ENCODE measurements around the gene JADE3.

JADE3 gene

DNA sequence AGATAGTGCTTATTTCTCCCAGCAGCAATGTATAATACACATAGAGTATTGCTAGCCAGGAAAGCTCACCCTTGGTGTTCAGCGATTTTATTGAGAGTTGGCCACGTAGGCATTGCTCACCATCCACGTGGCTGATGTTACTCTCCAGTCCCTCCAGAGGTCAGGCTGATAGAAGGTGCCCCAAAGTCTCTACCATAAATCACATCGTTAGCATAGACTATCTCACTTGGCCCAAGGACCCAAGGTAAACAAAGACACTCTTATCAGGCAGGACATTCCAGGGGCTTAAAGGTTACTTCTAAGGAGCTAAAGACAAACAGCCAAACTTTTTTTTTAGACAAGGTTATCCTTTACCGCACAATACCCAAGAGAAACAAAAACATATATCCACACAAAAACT, 135.8 kb downstream of the JADE3 start:
- DNase-seq = no peak

DNA sequence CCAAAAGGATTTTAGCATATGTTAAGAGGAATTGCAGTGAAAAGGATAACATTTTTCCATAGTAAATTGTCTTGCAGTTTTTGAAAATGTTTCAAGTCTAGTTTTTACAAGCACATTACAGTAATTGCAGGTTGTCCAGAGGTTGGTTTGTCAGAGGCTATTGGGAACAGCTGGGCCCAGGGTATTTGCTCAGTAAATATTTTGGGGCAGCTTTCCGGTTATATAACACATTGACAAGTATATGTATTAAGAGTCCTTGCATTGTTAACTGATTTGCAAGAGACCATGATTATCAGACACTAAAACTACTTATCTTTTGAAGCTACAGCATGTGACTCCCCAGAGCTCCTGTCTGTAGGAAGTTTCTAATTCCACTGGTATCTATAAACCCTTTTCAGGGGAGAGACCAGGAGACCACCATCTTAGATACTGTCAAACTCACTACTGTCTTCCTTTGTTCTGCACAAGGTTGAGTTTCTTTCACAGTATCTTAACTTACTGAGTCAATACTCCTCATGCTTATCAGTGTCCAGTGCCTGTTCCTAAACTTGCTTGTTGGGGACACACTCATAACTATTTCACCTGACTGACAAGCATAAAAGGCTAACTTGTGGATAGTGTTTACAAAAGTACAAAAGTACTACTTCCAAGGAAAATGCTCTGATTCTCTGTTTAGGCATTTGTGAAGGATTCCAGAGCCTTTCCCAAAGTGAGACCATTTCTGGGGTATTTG, 147.1 kb downstream of the JADE3 start:
- no peak for DNase-seq

DNA sequence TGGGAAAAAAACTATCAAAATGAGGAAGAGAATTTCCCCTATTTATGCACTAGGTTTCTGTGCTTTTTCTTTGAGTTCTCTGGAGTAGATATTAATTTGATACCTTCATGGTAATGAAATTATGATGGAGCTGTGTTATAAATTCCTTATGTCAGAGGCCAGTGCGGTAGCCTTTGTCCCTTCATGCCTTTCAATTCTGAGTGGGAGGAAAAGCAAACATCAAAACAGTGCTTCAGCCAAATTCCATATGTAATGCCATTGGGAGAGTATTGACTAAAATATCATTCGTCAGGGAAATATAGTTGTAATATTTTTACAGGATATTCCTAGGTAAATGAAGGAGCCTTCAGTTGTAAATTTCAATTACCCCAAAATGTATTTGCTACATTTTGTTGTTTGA, 148.5 kb downstream of the JADE3 start:
- no peak for DNase-seq

DNA sequence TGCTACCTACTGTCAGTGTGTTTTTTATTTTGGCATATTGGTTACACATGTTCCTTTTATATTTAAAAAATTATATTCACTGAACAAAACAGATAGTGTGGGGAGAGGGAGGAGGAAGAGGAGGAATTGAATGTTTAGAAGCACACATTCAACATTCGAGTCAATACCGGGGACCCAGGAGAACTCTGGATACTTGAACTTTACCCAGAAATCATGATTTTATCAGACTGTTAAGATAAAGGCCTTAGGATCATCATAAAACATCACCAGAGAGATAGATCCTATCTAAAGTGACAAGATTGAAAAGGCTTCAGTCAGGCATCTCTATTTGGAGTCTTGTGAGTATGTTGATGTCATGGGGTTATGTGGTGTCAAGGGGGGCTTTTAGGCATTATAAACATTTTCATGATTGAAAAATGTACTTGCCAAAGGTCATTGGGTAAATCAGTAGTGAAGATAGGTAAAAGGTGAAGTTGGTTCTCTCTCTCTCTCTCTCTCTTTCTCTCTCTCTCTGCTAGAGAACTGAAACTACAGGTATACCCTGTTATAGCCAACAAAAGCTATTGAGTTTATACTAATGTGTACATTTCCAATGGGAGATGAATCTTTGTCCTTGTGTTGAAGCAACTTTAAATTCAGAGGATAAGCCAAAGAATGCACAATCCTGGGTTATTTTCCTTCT, 149.2 kb downstream of the JADE3 start:
- no peak for DNase-seq

DNA sequence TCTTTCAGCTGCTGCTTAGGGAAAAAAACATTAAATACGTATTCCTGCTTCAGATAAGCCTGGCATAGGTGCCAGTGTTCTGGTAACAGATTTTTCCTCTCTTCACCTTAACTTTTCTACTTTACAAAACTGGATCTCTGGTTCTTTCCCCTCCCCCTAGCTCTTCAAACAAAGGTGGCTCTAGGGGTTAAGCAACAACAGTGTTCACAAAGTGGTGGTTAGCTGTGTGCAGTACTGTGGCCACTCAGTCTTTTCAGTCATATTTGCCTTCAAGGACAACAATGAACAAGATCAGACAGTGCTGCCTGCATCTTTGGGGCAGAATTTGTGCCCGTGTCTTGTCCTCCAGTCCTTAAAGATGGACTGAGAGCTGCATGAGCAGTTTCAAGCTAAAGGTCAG, 151.0 kb downstream of the JADE3 start:
- no peak for DNase-seq

DNA sequence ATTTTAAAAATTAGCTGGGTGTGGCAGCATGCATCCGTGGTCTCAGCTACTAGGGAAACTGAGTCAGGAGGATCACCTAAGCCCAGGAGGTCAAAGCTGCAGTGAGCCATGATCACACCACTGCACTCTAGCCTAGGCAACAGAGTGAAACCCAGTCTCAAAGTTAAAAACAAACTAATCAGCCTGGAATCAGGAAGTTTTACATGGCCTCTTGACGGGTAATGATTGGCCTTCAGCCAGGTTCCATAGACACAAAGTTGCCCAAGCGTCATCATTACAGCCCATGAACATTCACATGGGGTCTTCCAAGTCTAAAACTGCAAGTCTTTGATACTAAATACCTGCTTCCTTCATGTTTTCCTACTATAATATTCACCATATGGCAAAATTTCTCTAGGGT, 156.0 kb downstream of the JADE3 start:
- DNase-seq = no peak

DNA sequence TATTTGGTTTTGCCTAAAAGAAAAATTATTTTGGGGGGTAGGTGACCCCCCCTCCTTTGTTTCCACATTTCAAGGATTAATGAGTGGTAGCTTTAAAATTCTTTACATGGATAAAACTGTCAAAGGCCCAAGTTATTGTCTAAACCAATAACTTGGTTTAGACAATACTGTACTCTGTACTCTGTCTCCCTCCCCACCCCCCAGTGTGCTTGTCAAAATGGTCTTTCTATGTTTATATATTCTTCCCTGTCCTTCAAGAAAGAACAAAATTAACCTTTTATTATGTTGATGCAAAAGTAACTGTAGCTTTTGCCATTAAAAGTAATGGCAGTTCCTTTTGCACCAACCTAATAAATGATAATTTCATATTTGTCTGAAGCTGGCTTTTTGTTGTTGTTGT, 156.5 kb downstream of the JADE3 start:
- no peak for DNase-seq

DNA sequence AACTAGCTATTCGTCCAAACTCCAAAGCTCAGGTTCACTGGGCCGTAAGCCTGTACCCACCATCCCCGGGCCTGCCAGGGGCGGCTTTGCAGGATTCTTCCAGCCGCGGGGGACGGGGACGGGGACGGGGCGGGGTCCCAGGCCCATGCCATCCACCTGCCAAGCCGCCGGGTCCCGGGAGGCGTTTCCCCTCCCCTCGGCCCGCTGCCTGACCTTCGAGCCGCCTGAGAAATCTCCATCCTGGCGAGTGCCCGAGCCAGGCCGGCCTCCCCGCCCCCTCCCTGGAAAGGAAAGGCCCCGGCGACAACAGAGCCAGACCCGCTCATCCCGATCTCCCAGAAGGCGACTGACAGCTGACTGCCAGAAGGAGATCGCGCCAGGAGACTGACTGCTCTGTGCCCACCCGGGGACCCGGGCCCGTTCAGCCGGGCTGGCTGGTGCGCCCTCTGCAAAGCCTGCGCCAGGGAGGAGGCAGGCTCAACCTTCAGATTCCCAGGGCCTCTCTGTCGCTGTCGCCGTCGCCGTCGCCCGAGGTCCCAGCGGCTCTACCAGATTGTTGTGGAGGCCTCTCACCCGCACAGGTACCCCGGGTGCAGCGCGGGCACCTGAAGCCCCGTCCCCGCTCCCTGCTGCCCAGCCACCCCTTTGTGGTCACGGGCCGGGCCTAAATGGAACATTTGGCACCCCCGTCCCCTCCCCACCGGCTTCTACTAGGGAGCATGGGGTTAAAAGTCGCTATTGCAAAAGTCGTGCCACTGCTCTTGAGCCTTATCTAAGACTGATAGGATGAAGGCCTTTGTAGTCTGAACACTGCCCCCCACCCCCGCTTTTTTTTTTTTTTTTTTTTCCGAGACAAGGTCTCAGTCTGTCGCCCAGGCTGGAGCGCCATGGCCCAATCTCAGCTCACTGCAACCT, 166.2 kb downstream of the JADE3 start, which contains the start of gene RGN:
Gene RGN, plus strand, starts transcription at position 315 of the 915 bp plus-strand sequence. CDS start 2,702 bp downstream, outside the sequence.
- no peak for DNase-seq

DNA sequence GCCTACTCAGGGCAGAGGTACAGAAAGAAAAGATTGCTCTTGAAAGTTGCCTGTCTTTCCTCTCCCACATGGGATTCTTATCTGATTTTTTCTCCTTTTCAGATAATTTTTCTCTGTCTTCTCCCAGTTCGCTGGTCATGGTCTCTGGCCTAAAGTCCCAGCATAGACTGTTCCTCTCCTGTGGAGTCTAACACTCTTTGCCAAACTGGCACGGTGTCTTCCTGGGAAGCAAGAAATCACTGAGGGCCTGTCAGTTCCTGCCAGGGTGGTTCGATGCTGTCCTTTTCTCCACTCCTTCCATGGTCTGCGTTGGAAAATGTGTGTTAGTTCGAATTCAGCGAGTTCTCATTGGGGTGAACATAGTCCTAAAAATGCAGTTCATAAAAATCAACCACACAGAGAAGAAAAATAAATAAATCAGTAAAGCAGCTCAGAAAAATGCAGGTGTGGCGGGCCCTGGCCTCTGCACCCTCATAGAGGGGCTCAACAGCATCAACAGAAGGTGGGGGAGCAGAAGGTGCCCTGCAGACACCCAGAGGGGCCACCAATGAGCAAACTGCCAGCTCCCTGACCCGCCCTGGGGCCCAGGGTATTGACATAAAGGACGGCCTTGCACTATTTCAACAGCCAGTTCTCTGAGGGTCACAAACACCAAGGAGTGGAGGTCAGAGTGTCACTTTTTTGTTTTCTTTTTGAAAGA, 168.1 kb downstream of the JADE3 start:
- DNase-seq = no peak

DNA sequence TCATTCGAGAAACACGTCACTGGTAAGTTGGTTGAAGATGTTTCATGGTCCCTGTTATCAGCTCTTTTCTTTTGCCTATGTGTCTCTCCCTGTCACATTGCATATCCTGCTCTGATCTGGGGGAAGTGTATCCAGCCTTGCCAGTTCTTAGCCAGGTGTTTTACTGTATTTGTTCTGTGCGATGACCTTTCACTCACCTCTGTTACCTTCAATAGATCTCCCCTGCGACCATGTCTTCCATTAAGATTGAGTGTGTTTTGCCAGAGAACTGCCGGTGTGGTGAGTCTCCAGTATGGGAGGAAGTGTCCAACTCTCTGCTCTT, 168.7 kb downstream of the JADE3 start:
- DNase-seq = no peak

DNA sequence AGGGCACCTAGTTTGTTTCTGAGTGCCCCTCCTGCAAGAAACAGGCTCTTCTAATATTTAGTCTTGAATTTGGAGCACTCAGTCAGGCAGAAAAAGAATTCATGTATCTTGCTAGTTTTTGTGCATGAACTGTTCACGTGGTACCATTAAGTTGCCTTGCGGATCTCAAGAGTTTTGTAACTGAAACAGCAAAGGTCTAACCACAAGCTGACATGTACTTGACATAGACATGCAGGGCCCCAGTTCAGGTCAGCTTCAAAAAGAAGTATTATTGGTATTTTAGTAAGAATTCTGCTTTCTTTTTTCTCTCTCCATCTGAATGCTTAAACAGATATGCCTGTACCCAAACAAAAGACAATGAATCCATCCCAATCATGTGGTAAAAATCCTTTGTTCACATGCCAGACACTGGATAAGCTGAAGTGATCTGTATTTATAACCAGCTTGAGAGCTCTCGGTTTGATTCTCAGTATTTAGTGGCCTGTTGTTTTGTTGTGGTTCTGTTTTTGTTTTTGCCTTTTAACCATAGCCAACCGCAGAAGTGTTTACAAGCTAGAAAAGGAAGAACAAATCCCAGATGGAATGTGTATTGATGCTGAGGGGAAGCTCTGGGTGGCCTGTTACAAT, 179.0 kb downstream of the JADE3 start:
- no peak for DNase-seq

DNA sequence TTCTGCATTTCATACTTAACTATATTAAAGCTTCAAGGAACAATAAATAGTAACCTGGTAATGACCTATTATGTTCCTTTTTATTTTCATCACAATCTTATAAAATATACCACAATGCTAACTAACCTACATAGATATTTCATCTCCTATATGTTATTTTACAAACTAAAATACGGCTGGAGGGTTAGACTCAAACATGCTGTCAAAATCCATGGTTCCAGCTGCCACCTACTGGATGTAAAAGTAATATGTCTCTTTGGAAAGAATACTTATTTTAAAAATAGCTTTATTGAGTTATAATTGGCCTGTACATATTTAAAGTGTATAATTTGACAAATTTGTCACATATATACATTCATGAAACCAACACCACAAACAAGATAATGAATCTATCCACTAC, 181.0 kb downstream of the JADE3 start:
- DNase-seq = peak; percentile 1

DNA sequence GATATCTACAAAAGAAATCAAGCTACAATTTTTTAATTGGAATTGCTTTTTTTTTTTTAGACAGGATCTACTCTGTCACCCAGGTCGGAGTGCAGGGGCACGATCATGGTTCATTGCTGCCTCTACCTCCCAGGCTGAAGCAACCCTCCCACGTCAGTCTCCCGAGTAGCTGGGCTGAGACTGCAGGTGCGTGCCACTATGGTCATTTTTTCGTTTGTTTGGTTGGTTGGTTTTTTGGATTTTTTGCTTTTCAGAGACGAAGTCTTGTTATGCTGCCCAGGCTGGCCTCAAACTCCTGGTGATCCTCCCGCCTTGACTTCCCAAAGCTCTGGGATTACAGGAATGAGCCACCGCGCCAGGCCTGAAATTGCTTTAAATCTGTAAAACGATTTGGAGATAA, 181.6 kb downstream of the JADE3 start:
- no peak for DNase-seq

DNA sequence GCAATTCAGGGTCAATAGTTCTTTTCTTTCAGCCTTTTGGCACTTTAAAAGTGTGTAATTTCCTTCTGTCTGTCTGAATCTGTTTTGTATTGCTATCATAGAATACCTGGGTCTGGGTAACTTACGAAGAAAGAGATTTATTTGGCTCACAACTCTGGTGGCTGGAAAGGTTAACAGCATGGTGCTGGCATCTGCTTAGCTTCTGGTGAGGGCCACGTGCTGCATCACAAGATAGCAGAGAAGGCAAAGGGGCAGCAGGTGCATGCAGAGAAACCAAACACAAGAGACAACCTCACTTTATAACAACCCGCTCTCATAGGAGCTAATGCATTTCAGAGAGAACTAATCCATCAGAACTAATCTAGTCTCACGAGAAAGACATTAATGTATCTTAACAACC, 184.8 kb downstream of the JADE3 start:
- DNase-seq = no peak

DNA sequence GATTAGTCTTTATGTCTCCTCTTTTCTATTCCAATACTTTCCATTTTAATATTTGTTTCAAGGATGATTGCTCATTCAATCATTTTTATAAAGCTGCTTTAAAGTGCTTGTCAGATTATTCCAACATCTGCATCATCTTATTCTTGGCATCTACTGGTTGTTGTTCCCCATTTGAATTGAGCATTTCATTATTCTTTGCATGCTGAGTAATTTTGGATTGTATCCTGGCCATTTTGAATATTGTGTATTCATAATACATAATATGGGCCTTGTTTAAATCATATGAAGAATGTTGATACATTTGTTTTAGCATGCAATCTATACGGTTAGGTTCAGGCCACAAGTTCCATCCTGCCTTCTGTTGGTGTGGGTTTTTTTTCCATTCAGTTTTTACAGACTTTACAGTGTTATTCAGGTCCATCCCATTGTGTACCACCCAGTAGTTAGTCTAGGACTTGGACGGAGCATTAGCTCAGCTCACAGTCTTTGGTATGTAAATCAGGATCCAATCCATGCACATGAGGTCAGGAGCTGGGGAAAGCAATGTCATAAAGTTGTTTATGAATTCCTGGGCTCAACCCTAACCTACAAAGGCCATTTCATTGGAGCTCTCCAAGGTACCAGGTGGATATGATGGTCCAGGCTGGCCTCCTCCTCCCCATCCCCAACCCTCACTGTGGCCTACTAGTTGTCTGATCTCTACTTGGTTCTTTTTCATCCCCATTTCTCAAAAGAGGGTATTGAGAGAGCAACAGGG, 186.3 kb downstream of the JADE3 start:
- no peak for DNase-seq

DNA sequence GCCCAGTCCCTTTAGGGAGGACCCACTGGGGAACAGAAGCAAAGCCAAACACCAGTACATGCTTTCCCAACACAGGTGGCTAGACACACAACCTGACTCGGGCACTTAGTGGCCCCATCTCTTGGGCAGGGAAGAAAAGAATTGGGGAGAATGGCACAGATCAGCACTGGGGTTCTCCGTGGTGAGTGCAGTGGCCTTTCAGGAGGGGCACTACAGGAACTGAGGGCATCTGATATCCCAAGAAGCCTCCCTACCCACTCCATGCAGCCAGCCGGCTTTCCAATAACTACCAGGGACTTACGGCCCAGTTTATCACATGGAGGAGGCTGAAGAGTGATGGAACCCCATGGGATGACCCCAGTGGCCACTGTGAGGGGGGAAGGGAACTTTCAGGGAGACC, 189.0 kb downstream of the JADE3 start:
- DNase-seq = no peak
